H9 (cell line): Measurements from ENCODE around the gene TMTC1. TPM values are rescaled to one million over a fixed set of nuclear protein-coding genes. Genes with fewer than 3 reads are reported as not detected.

Experiments
- DNase-seq: peaks from one replicate; pipeline ENCODE4 v3.0.0-alpha.2; 2017
- H2AFZ ChIP-seq: one replicate; pipeline ENCODE4 v1.6.1; 2013; ENCODE audit warnings: mild to moderate bottlenecking, low read length, control low read depth, moderate library complexity
- H2AK5ac ChIP-seq: 2 replicates; pipeline ENCODE4 v1.6.1; 2013; ENCODE audit warnings: low read length, control low read depth, mixed read lengths; ENCODE audit not compliant: insufficient read length
- H2BK120ac ChIP-seq: one replicate; pipeline ENCODE4 v1.6.1; 2013; ENCODE audit warnings: low read depth, mild to moderate bottlenecking, low read length, control low read depth, inconsistent platforms; ENCODE audit not compliant: poor library complexity, severe bottlenecking
- H2BK12ac ChIP-seq: 2 replicates; pipeline ENCODE4 v1.6.1; 2013; ENCODE audit warnings: low read length, control low read depth, mixed read lengths, low read depth; ENCODE audit not compliant: insufficient read length
- H2BK15ac ChIP-seq: 2 replicates; pipeline ENCODE4 v1.6.1; 2013; ENCODE audit warnings: low read depth, low read length, control low read depth
- H2BK20ac ChIP-seq: one replicate; pipeline ENCODE4 v1.6.1; 2013; ENCODE audit warnings: low read depth, mild to moderate bottlenecking, low read length, control low read depth, inconsistent platforms; ENCODE audit not compliant: poor library complexity, severe bottlenecking
- H2BK5ac ChIP-seq: 2 replicates; pipeline ENCODE4 v1.6.1; 2013; ENCODE audit warnings: low read length, control low read depth, mixed read lengths; ENCODE audit not compliant: insufficient read length
- H3K14ac ChIP-seq: 2 replicates; pipeline ENCODE4 v1.6.1; 2013; ENCODE audit warnings: low read length, control low read depth; ENCODE audit not compliant: insufficient read depth
- H3K18ac ChIP-seq: 2 replicates; pipeline ENCODE4 v1.6.1; 2013; ENCODE audit warnings: low read depth, mild to moderate bottlenecking, mixed read lengths, low read length, control low read depth; ENCODE audit not compliant: insufficient read length
- H3K23ac ChIP-seq: 2 replicates; pipeline ENCODE4 v1.6.1; 2013; ENCODE audit warnings: low read length, control low read depth, mixed read lengths, low read depth; ENCODE audit not compliant: insufficient read length
- H3K23me2 ChIP-seq: 2 replicates; pipeline ENCODE4 v1.6.1; 2013; ENCODE audit warnings: low read depth, mild to moderate bottlenecking, mixed read lengths, low read length, control low read depth; ENCODE audit not compliant: insufficient read length, poor library complexity, severe bottlenecking
- H3K27ac ChIP-seq: 2 replicates; pipeline ENCODE4 v1.5.1; 2013; ENCODE audit warnings: low read length, control low read depth, mixed read lengths, low read depth; ENCODE audit not compliant: insufficient read length
- H3K27me3 ChIP-seq: 2 replicates; pipeline ENCODE4 v1.6.1; 2013; ENCODE audit warnings: low read length, control low read depth, inconsistent platforms; ENCODE audit not compliant: insufficient read depth
- H3K4ac ChIP-seq: 2 replicates; pipeline ENCODE4 v1.6.1; 2013; ENCODE audit warnings: low read depth, mild to moderate bottlenecking, control low read depth, inconsistent platforms, low read length, moderate library complexity
- H3K4me1 ChIP-seq: 2 replicates; pipeline ENCODE4 v1.6.1; 2013; ENCODE audit warnings: low read length, control low read depth, inconsistent platforms; ENCODE audit not compliant: insufficient read depth
- H3K4me2 ChIP-seq: 2 replicates; pipeline ENCODE4 v1.6.1; 2013; ENCODE audit warnings: low read length, control low read depth, mixed read lengths; ENCODE audit not compliant: insufficient read length, insufficient read depth
- H3K56ac ChIP-seq: 2 replicates; pipeline ENCODE4 v1.6.1; 2013; ENCODE audit warnings: low read depth, mild to moderate bottlenecking, mixed read lengths, low read length, control low read depth; ENCODE audit not compliant: insufficient read length
- H3K79me1 ChIP-seq: 2 replicates; pipeline ENCODE4 v1.6.1; 2013; ENCODE audit warnings: low read depth, mild to moderate bottlenecking, moderate library complexity, low read length, control low read depth, inconsistent platforms; ENCODE audit not compliant: insufficient read depth, poor library complexity, severe bottlenecking
- H3K79me2 ChIP-seq: 2 replicates; pipeline ENCODE4 v1.6.1; 2013; ENCODE audit warnings: low read length, control low read depth, inconsistent platforms; ENCODE audit not compliant: insufficient read depth
- H3K9ac ChIP-seq: 2 replicates; pipeline ENCODE4 v1.6.1; 2013; ENCODE audit warnings: low read length, control low read depth, mixed read lengths; ENCODE audit not compliant: insufficient read length; ENCODE audit errors: extremely low read depth
- H3K9me3 ChIP-seq: one replicate; pipeline ENCODE4 v1.6.1; 2013; ENCODE audit warnings: low read depth, low read length, inconsistent platforms; ENCODE audit not compliant: control insufficient read depth
- H3T11ph ChIP-seq: one replicate; pipeline ENCODE4 v1.6.1; 2013; ENCODE audit warnings: mild to moderate bottlenecking, low read length, control low read depth, inconsistent platforms
- H4K20me1 ChIP-seq: one replicate; pipeline ENCODE4 v1.6.1; 2013; ENCODE audit not compliant: control insufficient read depth, insufficient read length, insufficient read depth
- H4K5ac ChIP-seq: 2 replicates; pipeline ENCODE4 v1.6.1; 2013; ENCODE audit warnings: low read depth, mild to moderate bottlenecking, mixed read lengths, low read length, control low read depth; ENCODE audit not compliant: insufficient read length
- H4K8ac ChIP-seq: replicated peaks from 2 replicates; pipeline ENCODE4 v1.6.1; 2013; ENCODE audit warnings: low read length, control low read depth, mixed read lengths, low read depth; ENCODE audit not compliant: insufficient read length
- H4K91ac ChIP-seq: 2 replicates; pipeline ENCODE4 v1.6.1; 2013; ENCODE audit warnings: low read depth, mild to moderate bottlenecking, moderate library complexity, mixed read lengths, low read length, control low read depth; ENCODE audit not compliant: insufficient read length
- H3K27ac Mint-ChIP-seq, 3 experiments: 2 replicates in 2 of 3; 3 replicates in 1 of 3; pipeline ENCODE4 v1.8.0; 2020 to 2021; ENCODE audit warnings: mixed read lengths in 3 of 3, mild to moderate bottlenecking in 1 of 3, moderate library complexity in 1 of 3
- H3K27me3 Mint-ChIP-seq: 2 replicates; pipeline ENCODE4 v1.8.0; 2021; ENCODE audit warnings: low read depth, mild to moderate bottlenecking, moderate library complexity, mixed read lengths
- H3K36me3 Mint-ChIP-seq, 3 experiments: 2 replicates in 2 of 3; 3 replicates in 1 of 3; pipeline ENCODE4 v1.8.0; 2020 to 2021; ENCODE audit warnings: low read depth in 3 of 3, mixed read lengths in 3 of 3; ENCODE audit not compliant: insufficient read depth in 1 of 3
- H3K4me1 Mint-ChIP-seq, 2 experiments: 2 replicates each; pipeline ENCODE4 v1.8.0; 2020; ENCODE audit warnings: mixed read lengths in 2 of 2
- H3K4me3 Mint-ChIP-seq, 2 experiments: 2 replicates in 1 of 2; 3 replicates in 1 of 2; pipeline ENCODE4 v1.8.0; 2020 to 2021; ENCODE audit warnings: mild to moderate bottlenecking in 2 of 2, mixed read lengths in 2 of 2, moderate library complexity in 1 of 2
- H3K9me3 Mint-ChIP-seq, 2 experiments: 2 replicates in 1 of 2; 3 replicates in 1 of 2; pipeline ENCODE4 v1.8.0; 2020; ENCODE audit warnings: mild to moderate bottlenecking in 2 of 2, mixed read lengths in 2 of 2, moderate library complexity in 1 of 2
- CTCF ChIP-seq: fragments of 200-600 bp; sonication (generic); conservative IDR thresholded peaks from 3 replicates; pipeline ENCODE4 v1.8.0; 2021; ENCODE audit warnings: antibody characterized with exemption, mild to moderate bottlenecking
- WGBS: extraction: QIAGEN DNeasy Blood & Tissue Kit; methylation state at CpG from one replicate; pipeline ENCODE4 v1.1.7; 2013; ENCODE audit warnings: missing lambda C conversion rate, low lambda C conversion rate, mixed read lengths; ENCODE audit not compliant: insufficient read length; ENCODE audit errors: extremely low coverage; 5-methylcytosine and 5-hydroxymethylcytosine counted together
- total RNA-seq: library from RNA; stranded (reverse); gene quantifications from 2 replicates; pipeline ENCODE4 v1.2.1, GENCODE V29; 2021

TMTC1 gene
- total RNA-seq, 1 experiment from 2014 or later, result 16.1 TPM

DNA sequence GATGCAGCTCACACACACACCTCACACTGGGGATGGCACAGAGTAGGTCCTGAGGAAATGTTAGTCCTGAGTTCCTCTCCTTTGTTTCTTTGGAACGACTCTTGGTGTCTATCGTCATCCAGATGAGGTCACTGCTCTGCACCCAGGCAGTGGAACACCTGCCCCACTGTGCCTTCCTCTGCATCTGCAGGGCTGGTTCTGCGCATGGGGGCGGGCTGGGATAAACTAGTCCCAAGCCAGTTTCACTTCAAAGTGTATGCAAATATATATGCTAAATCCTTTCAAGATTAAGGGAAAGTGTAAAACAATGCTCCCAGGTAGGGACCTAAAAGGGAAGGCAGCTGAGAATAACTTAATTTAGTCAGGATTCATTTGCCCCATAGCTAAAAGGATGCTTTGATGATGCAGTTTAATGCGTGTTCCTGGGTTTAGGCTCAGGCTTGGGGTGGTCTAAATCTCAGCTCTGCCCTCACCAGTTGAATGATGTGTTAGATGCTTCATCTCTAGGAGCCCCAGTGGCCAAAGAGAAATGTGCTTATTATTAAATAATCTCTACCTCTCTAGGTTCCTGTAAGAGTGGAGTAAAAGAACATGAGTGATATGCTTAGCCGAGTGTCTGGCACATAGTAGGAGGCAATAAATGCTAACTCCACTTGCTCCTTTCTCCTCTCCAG lies 239.2 kb downstream of the TMTC1 start:
- Histone ChIP-seq H2BK120ac (no peak overlapping the region), H3K27me3 (no peaks in the 10 kb centered on the region), H2BK15ac (no peak overlapping the region), H3K14ac (no peak overlapping the region), H3K23me2 (no peaks in the 10 kb centered on the region), H4K91ac (no peak overlapping the region), H3K4me2 (no peak overlapping the region), H3K79me2 (no peaks in the 10 kb centered on the region), H2AFZ (no peak overlapping the region), H3K18ac (no peak overlapping the region), H3T11ph (no peak overlapping the region), H4K20me1 (no peaks in the 10 kb centered on the region), H4K5ac (no peak overlapping the region), H2BK20ac (no peak overlapping the region), H2AK5ac (no peak overlapping the region), H3K23ac (no peak overlapping the region), H3K27ac (no peak overlapping the region), H3K9ac (no peak overlapping the region), H3K79me1 (no peaks in the 10 kb centered on the region), H3K56ac (no peak overlapping the region), H4K8ac (no peak overlapping the region), H3K9me3 (no peaks in the 10 kb centered on the region), H3K4ac (no peak overlapping the region), H2BK12ac (no peak overlapping the region), H3K4me1 (peaks cover 4% of the 10 kb centered on the region; the same call in 1 of the 2 replicates), H2BK5ac (no peak overlapping the region)
- no peak overlapping the region for H3K27ac Mint-ChIP-seq
- peaks cover 16 to 17% of the 10 kb centered on the region in 2 experiments for H3K4me1 Mint-ChIP-seq
- H3K9me3 Mint-ChIP-seq, result no peaks in the 10 kb centered on the region
- no peak for TF ChIP-seq CTCF
- peaks cover 0 to 6% (median 0%) of the 10 kb centered on the region in 3 experiments; a peak in 2 of 7 replicates for H3K36me3 Mint-ChIP-seq
- H3K4me3 Mint-ChIP-seq, result no peak overlapping the region
- no CpG with 5 or more reads among the region's 6 CpGs for WGBS
- peak; percentile 46 for DNase-seq
- H3K27me3 Mint-ChIP-seq, result no peaks in the 10 kb centered on the region
